Neural cell (in vitro differentiated cells): Measurements from ENCODE around the gene GABPA. TPM values are rescaled to one million over a fixed set of nuclear protein-coding genes. Genes with fewer than 3 reads are reported as not detected.

Source experiments
- H2AFZ ChIP-seq: fragments of 200-600, 300-800 bp; sonication (generic), shearing (Covaris generic); 2 replicates; pipeline ENCODE4 v1.6.0; 2014; ENCODE audit warnings: low read depth, mild to moderate bottlenecking, antibody characterized with exemption, low read length, moderate library complexity
- H3F3A ChIP-seq: fragments of 200-600 bp; shearing (Covaris generic); 2 replicates; pipeline ENCODE4 v1.6.1; 2016; ENCODE audit warnings: mild to moderate bottlenecking, moderate library complexity, mixed read lengths, antibody characterized with exemption, low read length; ENCODE audit not compliant: insufficient read depth, poor library complexity, severe bottlenecking
- H3K27ac ChIP-seq: fragments of 200-600, 300-800 bp; sonication (generic), shearing (Covaris generic); 2 replicates; pipeline ENCODE4 v1.5.1; 2014; ENCODE audit warnings: mild to moderate bottlenecking, low read length, moderate library complexity
- H3K27me3 ChIP-seq: fragments of 300-800, 200-600 bp; sonication (generic), shearing (Covaris generic); 2 replicates; pipeline ENCODE4 v1.6.0; 2014; ENCODE audit warnings: mild to moderate bottlenecking, low read depth, low read length, moderate library complexity; ENCODE audit not compliant: insufficient read depth
- H3K36me3 ChIP-seq: fragments of 300-800, 200-600 bp; sonication (generic), shearing (Covaris generic); 2 replicates; pipeline ENCODE4 v1.5.1; 2014; ENCODE audit warnings: mild to moderate bottlenecking, antibody characterized with exemption, low read length, moderate library complexity; ENCODE audit not compliant: insufficient read depth
- H3K4me2 ChIP-seq: fragments of 300-800, 200-600 bp; sonication (generic), shearing (Covaris generic); 2 replicates; pipeline ENCODE4 v1.6.0; 2014; ENCODE audit warnings: mild to moderate bottlenecking, low read length
- H3K4me3 ChIP-seq: fragments of 300-800, 200-600 bp; sonication (generic), shearing (Covaris generic); 2 replicates; pipeline ENCODE4 v1.5.1; 2014; ENCODE audit warnings: mild to moderate bottlenecking, low read length, moderate library complexity
- H3K79me2 ChIP-seq: fragments of 200-600 bp; shearing (Covaris generic); replicated peaks from 2 replicates; pipeline ENCODE4 v1.6.0; 2014; ENCODE audit warnings: mild to moderate bottlenecking, low read length, moderate library complexity; ENCODE audit not compliant: insufficient read depth
- H3K9ac ChIP-seq: fragments of 300-800, 200-600 bp; sonication (generic), shearing (Covaris generic); 2 replicates; pipeline ENCODE4 v1.6.1; 2016; ENCODE audit warnings: mild to moderate bottlenecking, low read length, mixed read lengths
- H3K9me2 ChIP-seq: fragments of 200-600 bp; shearing (Covaris generic); 2 replicates; pipeline ENCODE4 v1.6.1; 2016; ENCODE audit warnings: mild to moderate bottlenecking, low read length, mixed read lengths; ENCODE audit not compliant: insufficient read depth
- H3K9me3 ChIP-seq: fragments of 200-600, 300-800 bp; sonication (generic), shearing (Covaris generic); 2 replicates; pipeline ENCODE4 v1.6.1; 2016; ENCODE audit warnings: mild to moderate bottlenecking, mixed run types, low read length, moderate library complexity, mixed read lengths
- H4K20me1 ChIP-seq: fragments of 200-600 bp; shearing (Covaris generic); 2 replicates; pipeline ENCODE4 v1.6.1; 2016; ENCODE audit warnings: mild to moderate bottlenecking, mixed run types; ENCODE audit not compliant: insufficient read depth
- EP300 ChIP-seq: fragments of 450-650 bp; conservative IDR thresholded peaks from 2 replicates; pipeline ENCODE4 v1.6.1; 2014; ENCODE audit warnings: antibody characterized with exemption, mild to moderate bottlenecking, moderate library complexity; ENCODE audit not compliant: poor library complexity, severe bottlenecking
- EZH2 ChIP-seq: fragments of 200-600, 300-800 bp; shearing (Covaris generic), sonication (generic); IDR thresholded peaks from 2 replicates; pipeline ENCODE4 v1.6.1; 2014; ENCODE audit warnings: antibody characterized with exemption, low read length, borderline replicate concordance, mild to moderate bottlenecking; ENCODE audit not compliant: insufficient read depth, poor library complexity, severe bottlenecking
- MXI1 ChIP-seq: fragments of 450-650 bp; conservative IDR thresholded peaks from 2 replicates; pipeline ENCODE4 v1.6.1; 2014; ENCODE audit warnings: antibody characterized with exemption, mild to moderate bottlenecking; ENCODE audit not compliant: poor library complexity, severe bottlenecking
- POLR2AphosphoS5 ChIP-seq: IDR thresholded peaks from 2 replicates; pipeline ENCODE4 v1.6.1; 2012
- RAD21 ChIP-seq: fragments of 450-650 bp; conservative IDR thresholded peaks from 2 replicates; pipeline ENCODE4 v1.6.1; 2014; ENCODE audit warnings: antibody characterized with exemption, mild to moderate bottlenecking, moderate library complexity
- SMC3 ChIP-seq: fragments of 450-650 bp; conservative IDR thresholded peaks from 2 replicates; pipeline ENCODE4 v1.6.1; 2014; ENCODE audit warnings: antibody characterized with exemption, mild to moderate bottlenecking, moderate library complexity; ENCODE audit not compliant: poor library complexity
- TAF1 ChIP-seq: IDR thresholded peaks from 2 replicates; pipeline ENCODE4 v1.6.1; 2012; ENCODE audit warnings: low read depth
- polyA plus RNA-seq: library from polyadenylated mRNA; depleted of rRNA; stranded (reverse); fragments of >200 nt; gene quantifications from 2 replicates; pipeline ENCODE4 v1.2.3, GENCODE V29; 2014
- TF ChIP-seq, protein P1 (sequence below): IDR thresholded peaks from 2 replicates; pipeline ENCODE4 v1.6.1; 2012; ENCODE audit warnings: borderline replicate concordance
- TF ChIP-seq, protein P2 (sequence below): fragments of 450-650 bp; IDR thresholded peaks from 2 replicates; pipeline ENCODE4 v1.5.1; 2014; ENCODE audit warnings: antibody characterized with exemption, mild to moderate bottlenecking, moderate library complexity; ENCODE audit not compliant: poor library complexity, severe bottlenecking

Gene GABPA
- polyA plus RNA-seq, 1 donor from 2014 or later = 45.4 TPM

DNA sequence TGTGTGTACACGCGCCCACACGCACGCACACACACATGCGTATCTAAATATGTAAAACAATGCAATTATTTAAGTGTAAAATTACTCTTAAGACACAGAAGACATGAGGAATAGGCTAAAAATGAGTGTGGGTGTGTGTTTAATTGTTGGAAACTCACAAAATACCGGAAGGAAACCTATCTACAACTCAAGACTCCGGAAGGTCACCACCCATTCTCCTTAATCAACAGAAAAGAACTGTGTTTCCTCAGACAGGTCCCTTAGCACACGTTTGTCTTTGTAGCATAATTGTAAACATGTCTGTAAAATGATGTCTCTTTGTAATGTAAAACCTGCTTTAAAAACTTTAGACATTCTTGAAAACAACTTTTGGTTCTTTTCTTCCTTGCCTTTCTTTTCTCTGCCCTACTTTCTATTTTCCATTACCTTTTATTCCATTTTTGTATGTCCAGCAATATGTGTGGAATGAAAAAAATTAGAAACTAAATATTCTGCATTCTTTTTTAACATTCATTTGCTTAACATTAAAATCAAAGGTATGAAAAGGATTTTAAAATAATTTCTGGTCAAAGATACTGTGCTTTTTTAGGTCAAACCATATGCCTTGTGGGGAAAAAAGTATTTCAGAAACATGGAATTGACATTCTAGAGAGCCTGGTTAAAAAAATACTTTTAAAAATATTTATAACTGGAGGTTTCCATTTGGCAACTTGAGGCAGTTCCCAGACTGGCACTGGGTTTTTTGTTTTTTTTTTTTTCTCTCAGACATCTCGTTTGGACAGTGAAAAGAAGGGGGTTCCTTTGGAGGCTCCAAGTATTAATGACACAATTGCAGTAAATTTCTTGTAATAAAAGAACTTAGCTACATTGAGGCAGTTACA lies 46.3 kb upstream of the GABPA start:
- no peaks in the 10 kb centered on the region for H3K36me3 ChIP-seq
- TF ChIP-seq EZH2 (no peak), SMC3 (no peak), TAF1 (no peak), RAD21 (no peak), MXI1 (no peak), EP300 (no peak), POLR2AphosphoS5 (no peak)
- TF ChIP-seq, protein P1, sequence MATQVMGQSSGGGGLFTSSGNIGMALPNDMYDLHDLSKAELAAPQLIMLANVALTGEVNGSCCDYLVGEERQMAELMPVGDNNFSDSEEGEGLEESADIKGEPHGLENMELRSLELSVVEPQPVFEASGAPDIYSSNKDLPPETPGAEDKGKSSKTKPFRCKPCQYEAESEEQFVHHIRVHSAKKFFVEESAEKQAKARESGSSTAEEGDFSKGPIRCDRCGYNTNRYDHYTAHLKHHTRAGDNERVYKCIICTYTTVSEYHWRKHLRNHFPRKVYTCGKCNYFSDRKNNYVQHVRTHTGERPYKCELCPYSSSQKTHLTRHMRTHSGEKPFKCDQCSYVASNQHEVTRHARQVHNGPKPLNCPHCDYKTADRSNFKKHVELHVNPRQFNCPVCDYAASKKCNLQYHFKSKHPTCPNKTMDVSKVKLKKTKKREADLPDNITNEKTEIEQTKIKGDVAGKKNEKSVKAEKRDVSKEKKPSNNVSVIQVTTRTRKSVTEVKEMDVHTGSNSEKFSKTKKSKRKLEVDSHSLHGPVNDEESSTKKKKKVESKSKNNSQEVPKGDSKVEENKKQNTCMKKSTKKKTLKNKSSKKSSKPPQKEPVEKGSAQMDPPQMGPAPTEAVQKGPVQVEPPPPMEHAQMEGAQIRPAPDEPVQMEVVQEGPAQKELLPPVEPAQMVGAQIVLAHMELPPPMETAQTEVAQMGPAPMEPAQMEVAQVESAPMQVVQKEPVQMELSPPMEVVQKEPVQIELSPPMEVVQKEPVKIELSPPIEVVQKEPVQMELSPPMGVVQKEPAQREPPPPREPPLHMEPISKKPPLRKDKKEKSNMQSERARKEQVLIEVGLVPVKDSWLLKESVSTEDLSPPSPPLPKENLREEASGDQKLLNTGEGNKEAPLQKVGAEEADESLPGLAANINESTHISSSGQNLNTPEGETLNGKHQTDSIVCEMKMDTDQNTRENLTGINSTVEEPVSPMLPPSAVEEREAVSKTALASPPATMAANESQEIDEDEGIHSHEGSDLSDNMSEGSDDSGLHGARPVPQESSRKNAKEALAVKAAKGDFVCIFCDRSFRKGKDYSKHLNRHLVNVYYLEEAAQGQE = no peak
- TF ChIP-seq, protein P2, sequence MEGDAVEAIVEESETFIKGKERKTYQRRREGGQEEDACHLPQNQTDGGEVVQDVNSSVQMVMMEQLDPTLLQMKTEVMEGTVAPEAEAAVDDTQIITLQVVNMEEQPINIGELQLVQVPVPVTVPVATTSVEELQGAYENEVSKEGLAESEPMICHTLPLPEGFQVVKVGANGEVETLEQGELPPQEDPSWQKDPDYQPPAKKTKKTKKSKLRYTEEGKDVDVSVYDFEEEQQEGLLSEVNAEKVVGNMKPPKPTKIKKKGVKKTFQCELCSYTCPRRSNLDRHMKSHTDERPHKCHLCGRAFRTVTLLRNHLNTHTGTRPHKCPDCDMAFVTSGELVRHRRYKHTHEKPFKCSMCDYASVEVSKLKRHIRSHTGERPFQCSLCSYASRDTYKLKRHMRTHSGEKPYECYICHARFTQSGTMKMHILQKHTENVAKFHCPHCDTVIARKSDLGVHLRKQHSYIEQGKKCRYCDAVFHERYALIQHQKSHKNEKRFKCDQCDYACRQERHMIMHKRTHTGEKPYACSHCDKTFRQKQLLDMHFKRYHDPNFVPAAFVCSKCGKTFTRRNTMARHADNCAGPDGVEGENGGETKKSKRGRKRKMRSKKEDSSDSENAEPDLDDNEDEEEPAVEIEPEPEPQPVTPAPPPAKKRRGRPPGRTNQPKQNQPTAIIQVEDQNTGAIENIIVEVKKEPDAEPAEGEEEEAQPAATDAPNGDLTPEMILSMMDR = no peak
- no peak overlapping the region for H3K4me3 ChIP-seq
- H3K27me3 ChIP-seq = no peaks in the 10 kb centered on the region
- no peak overlapping the region for H3K27ac ChIP-seq
- H3K4me2 ChIP-seq = no peak overlapping the region
- H3K9ac ChIP-seq = no peak overlapping the region
- H3F3A ChIP-seq = no peaks in the 10 kb centered on the region
- no peaks in the 10 kb centered on the region for H3K79me2 ChIP-seq
- no peaks in the 10 kb centered on the region for H4K20me1 ChIP-seq
- no peaks in the 10 kb centered on the region for H3K9me3 ChIP-seq
- H3K9me2 ChIP-seq = no peaks in the 10 kb centered on the region
- H2AFZ ChIP-seq = no peak overlapping the region

DNA sequence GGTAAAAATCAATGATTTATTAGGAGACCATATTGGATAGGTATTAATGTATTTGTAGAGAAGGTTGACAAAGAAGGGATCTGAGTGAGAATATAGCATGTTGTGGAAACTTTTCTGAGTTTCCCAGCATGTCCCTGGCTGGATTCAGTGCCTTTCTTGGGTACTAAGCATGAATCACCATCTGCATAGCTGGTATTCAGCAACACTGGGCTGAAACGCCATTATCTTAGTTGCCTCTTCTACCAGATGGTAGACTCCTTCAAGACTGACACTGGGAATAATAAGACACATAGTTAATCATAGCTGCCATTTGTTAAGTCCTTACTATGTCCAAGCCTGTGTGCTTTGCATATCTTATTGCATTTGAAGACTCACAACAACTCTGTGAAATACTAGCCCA lies 45.5 kb upstream of the GABPA start:
- no peaks in the 10 kb centered on the region for H3K27me3 ChIP-seq
- H3K4me2 ChIP-seq = no peak overlapping the region
- no peaks in the 10 kb centered on the region for H3F3A ChIP-seq
- TF ChIP-seq, protein P2 = no peak
- TF ChIP-seq TAF1 (no peak), MXI1 (no peak), EP300 (no peak), POLR2AphosphoS5 (no peak), SMC3 (no peak), RAD21 (no peak), EZH2 (no peak)
- TF ChIP-seq, protein P1 = no peak
- no peaks in the 10 kb centered on the region for H3K79me2 ChIP-seq
- no peaks in the 10 kb centered on the region for H3K36me3 ChIP-seq
- H3K4me3 ChIP-seq = no peak overlapping the region
- no peaks in the 10 kb centered on the region for H3K9me2 ChIP-seq
- no peak overlapping the region for H2AFZ ChIP-seq
- H3K9me3 ChIP-seq = no peaks in the 10 kb centered on the region
- no peak overlapping the region for H3K9ac ChIP-seq
- H3K27ac ChIP-seq = no peak overlapping the region
- no peaks in the 10 kb centered on the region for H4K20me1 ChIP-seq
